GM23338 (cell line): ENCODE data around the gene FBXO8. TPM values are rescaled to one million over a fixed set of nuclear protein-coding genes. Genes with fewer than 3 reads are reported as not detected.

Source experiments
- ATAC-seq: fragments of 200-7000 bp; cut with Tn5 transposase; 3 replicates; pipeline ENCODE4 v1.9.1; 2020
- DNase-seq: peaks from one replicate; pipeline ENCODE4 v3.0.0-alpha.2; 2015; ENCODE audit warnings: low spot score
- H2AFZ ChIP-seq: fragments of 200-600 bp; sonication (generic); 2 replicates; pipeline ENCODE4 v1.8.0; 2016; ENCODE audit warnings: antibody characterized with exemption, mild to moderate bottlenecking, moderate library complexity
- H3F3A ChIP-seq: fragments of 200-600 bp; sonication (generic); replicated peaks from 2 replicates; pipeline ENCODE4 v1.8.0; 2017; ENCODE audit warnings: antibody characterized with exemption, mixed run types, low read depth
- H3K27ac ChIP-seq: fragments of 200-600 bp; sonication (generic); 2 replicates; pipeline ENCODE4 v1.6.1; 2016; ENCODE audit warnings: low read depth
- H3K27me3 ChIP-seq: fragments of 200-600 bp; sonication (generic); 2 replicates; pipeline ENCODE4 v1.8.0; 2016; ENCODE audit warnings: mild to moderate bottlenecking, mixed run types, moderate library complexity; ENCODE audit not compliant: insufficient read depth
- H3K36me3 ChIP-seq: fragments of 200-600 bp; sonication (generic); 2 replicates; pipeline ENCODE4 v1.8.0; 2016; ENCODE audit warnings: mild to moderate bottlenecking; ENCODE audit not compliant: insufficient read depth
- H3K4me1 ChIP-seq: fragments of 200-600 bp; sonication (generic); 2 replicates; pipeline ENCODE4 v1.8.0; 2016; ENCODE audit warnings: mild to moderate bottlenecking, moderate library complexity; ENCODE audit not compliant: insufficient read depth
- H3K4me2 ChIP-seq: fragments of 200-600 bp; sonication (generic); 2 replicates; pipeline ENCODE4 v1.7.1; 2017; ENCODE audit warnings: mixed run types
- H3K4me3 ChIP-seq: fragments of 200-600 bp; sonication (generic); 2 replicates; pipeline ENCODE4 v1.6.1; 2016; ENCODE audit warnings: mixed run types
- H3K79me2 ChIP-seq: fragments of 200-600 bp; sonication (generic); replicated peaks from 2 replicates; pipeline ENCODE4 v1.8.0; 2017; ENCODE audit warnings: mild to moderate bottlenecking; ENCODE audit not compliant: insufficient read depth
- H3K9me2 ChIP-seq: fragments of 200-600 bp; sonication (generic); 2 replicates; pipeline ENCODE4 v1.8.0; 2017; ENCODE audit not compliant: insufficient read depth
- H4K20me1 ChIP-seq: fragments of 200-600 bp; sonication (generic); replicated peaks from 2 replicates; pipeline ENCODE4 v1.8.0; 2017; ENCODE audit warnings: mild to moderate bottlenecking; ENCODE audit not compliant: insufficient read depth
- H3K27ac Mint-ChIP-seq: 2 replicates; pipeline ENCODE4 v1.8.0; 2020; ENCODE audit warnings: inconsistent platforms, mild to moderate bottlenecking, moderate library complexity, mixed read lengths
- H3K27me3 Mint-ChIP-seq: 3 replicates; pipeline ENCODE4 v1.8.0; 2022; ENCODE audit warnings: low read depth, mild to moderate bottlenecking, moderate library complexity, mixed read lengths, inconsistent platforms; ENCODE audit not compliant: insufficient read depth, poor library complexity
- H3K36me3 Mint-ChIP-seq: 3 replicates; pipeline ENCODE4 v1.8.0; 2021; ENCODE audit warnings: low read depth, mild to moderate bottlenecking, inconsistent platforms, moderate library complexity, mixed read lengths
- H3K4me1 Mint-ChIP-seq: 3 replicates; pipeline ENCODE4 v1.8.0; 2020; ENCODE audit warnings: mild to moderate bottlenecking, inconsistent platforms, mixed read lengths
- H3K4me3 Mint-ChIP-seq: 3 replicates; pipeline ENCODE4 v1.8.0; 2021; ENCODE audit warnings: moderate library complexity, mild to moderate bottlenecking, inconsistent platforms, mixed read lengths
- H3K9me3 Mint-ChIP-seq: 3 replicates; pipeline ENCODE4 v1.8.0; 2020; ENCODE audit warnings: moderate library complexity, mild to moderate bottlenecking, inconsistent platforms, mixed read lengths
- CREB1 ChIP-seq: fragments of 250-450 bp; sonication (Bioruptor Pico); IDR thresholded peaks from 2 replicates; pipeline ENCODE4 v1.5.0; 2020; ENCODE audit warnings: low read depth, mild to moderate bottlenecking, moderate library complexity
- CTCF ChIP-seq, 2 experiments: fragments of 200-600 bp in 1 of 2; sonication (generic) in 1 of 2; conservative IDR thresholded peaks; 2 replicates each; pipeline versions ENCODE4 v1.5.1 to v1.6.1; 2016 to 2017; ENCODE audit warnings: antibody characterized with exemption in 2 of 2, low read depth in 2 of 2, mild to moderate bottlenecking in 2 of 2, moderate library complexity in 1 of 2
- EZH2 ChIP-seq: fragments of 200-600 bp; sonication (generic); IDR thresholded peaks from one replicate; pipeline ENCODE4 v1.8.0; 2017; ENCODE audit warnings: antibody characterized with exemption, mild to moderate bottlenecking, low read depth; ENCODE audit not compliant: unreplicated experiment
- EZH2phosphoT487 ChIP-seq: fragments of 200-600 bp; sonication (generic); IDR thresholded peaks from one replicate; pipeline ENCODE4 v1.8.1; 2018; ENCODE audit warnings: antibody characterized with exemption; ENCODE audit not compliant: unreplicated experiment
- JUNB ChIP-seq: IDR thresholded peaks from one replicate; pipeline ENCODE4 v1.6.1; 2016; ENCODE audit warnings: antibody characterized with exemption; ENCODE audit not compliant: unreplicated experiment
- NANOG ChIP-seq: IDR thresholded peaks from 2 replicates; pipeline ENCODE4 v1.6.1; 2016; ENCODE audit warnings: antibody characterized with exemption, borderline replicate concordance
- POLR2AphosphoS5 ChIP-seq: IDR thresholded peaks from 2 replicates; pipeline ENCODE4 v1.6.1; 2016; ENCODE audit warnings: antibody characterized with exemption, low read depth
- STAT1 ChIP-seq: IDR thresholded peaks from one replicate; pipeline ENCODE4 v1.6.1; 2016; ENCODE audit warnings: antibody characterized with exemption; ENCODE audit not compliant: unreplicated experiment
- ZNF114 ChIP-seq: fragments of 250-450 bp; sonication (Bioruptor Pico); IDR thresholded peaks from 2 replicates; pipeline ENCODE4 v1.5.0; 2020; ENCODE audit warnings: mild to moderate bottlenecking, moderate library complexity
- ZNF462 ChIP-seq: fragments of 250-450 bp; sonication (Bioruptor Pico); IDR thresholded peaks from 2 replicates; pipeline ENCODE4 v1.5.0; 2020; ENCODE audit warnings: mild to moderate bottlenecking, moderate library complexity
- polyA plus RNA-seq: library from polyadenylated mRNA; unstranded; fragments of >200 nt; fragmentation: Nextera tagmentation; extraction: Ambion mirVana; gene quantifications from 2 replicates; pipeline ENCODE4 v1.2.1, GENCODE V29; 2016
- total RNA-seq: library from RNA; depleted of rRNA; stranded (reverse); fragments of >200 nt; shearing (Covaris generic); gene quantifications from 2 replicates; pipeline ENCODE4 v1.2.3, GENCODE V29; 2014
- TF ChIP-seq, protein P1 (sequence below): IDR thresholded peaks from 2 replicates; pipeline ENCODE4 v1.6.1; 2016; ENCODE audit warnings: antibody characterized with exemption

FBXO8 gene
- total and polyA plus RNA-seq, 2 experiments from 2014 or later: 5.8 to 7.9 TPM

DNA sequence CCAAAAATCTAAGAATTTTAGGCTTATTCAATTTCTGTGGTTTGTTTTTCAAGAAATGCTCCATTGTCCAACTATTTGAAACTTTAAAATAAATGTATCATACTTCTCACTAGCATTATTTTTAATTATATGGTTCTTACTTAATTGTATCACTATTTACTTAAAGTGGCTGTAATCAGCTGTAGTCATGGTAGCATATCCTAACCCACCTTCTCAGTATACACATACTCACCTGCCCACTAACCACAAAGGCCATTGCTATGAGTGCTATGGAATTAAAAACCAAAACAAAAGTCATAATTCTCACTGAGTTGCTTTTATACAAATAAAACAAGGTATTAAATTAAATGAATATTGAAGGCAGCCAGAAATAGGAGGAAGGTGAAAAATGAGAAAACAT is 5.0 kb downstream of the FBXO8 start (continued):
- TF ChIP-seq, protein P1, sequence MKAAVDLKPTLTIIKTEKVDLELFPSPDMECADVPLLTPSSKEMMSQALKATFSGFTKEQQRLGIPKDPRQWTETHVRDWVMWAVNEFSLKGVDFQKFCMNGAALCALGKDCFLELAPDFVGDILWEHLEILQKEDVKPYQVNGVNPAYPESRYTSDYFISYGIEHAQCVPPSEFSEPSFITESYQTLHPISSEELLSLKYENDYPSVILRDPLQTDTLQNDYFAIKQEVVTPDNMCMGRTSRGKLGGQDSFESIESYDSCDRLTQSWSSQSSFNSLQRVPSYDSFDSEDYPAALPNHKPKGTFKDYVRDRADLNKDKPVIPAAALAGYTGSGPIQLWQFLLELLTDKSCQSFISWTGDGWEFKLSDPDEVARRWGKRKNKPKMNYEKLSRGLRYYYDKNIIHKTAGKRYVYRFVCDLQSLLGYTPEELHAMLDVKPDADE: no peak
- no peak for TF ChIP-seq STAT1
- no peak for TF ChIP-seq CREB1 (CRISPR knock-in tag)
- no peak for TF ChIP-seq POLR2AphosphoS5
- no peak for TF ChIP-seq EZH2phosphoT487
- no peak for TF ChIP-seq NANOG
- no peak for TF ChIP-seq EZH2
- TF ChIP-seq ZNF114 (CRISPR knock-in tag): no peak
- no peak for TF ChIP-seq CTCF (conservative IDR thresholded peaks at IDR 0.05; ENCODE audit: low read depth in 2 of 2)

DNA sequence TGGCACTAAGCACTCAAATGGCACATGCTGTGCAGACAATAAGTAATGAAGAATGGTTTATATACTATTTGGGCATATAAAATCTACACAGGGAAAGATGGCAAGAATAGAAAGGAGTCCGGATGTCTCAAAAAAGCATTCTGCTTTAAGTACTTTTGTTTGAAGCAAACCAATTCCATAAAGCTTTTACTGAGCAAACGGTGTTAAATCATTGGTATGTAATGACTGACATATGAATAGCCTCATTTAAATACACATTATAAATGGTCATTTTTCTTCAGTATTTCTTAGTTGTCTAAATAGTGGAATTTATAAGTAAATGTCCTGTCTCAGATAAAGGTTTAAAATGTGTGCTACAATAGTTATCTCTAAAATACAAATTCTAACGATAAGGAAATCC is 6.0 kb downstream of the FBXO8 start:
- no peak overlapping the region for H3K27ac Mint-ChIP-seq
- no peaks in the 10 kb centered on the region for H3K9me3 Mint-ChIP-seq
- no peaks in the 10 kb centered on the region for H3K27me3 Mint-ChIP-seq
- Histone ChIP-seq H3K36me3 (no peaks in the 10 kb centered on the region), H3K4me2 (no peak overlapping the region), H3K27me3 (no peaks in the 10 kb centered on the region), H3K27ac (no peak overlapping the region), H3K9me2 (no peaks in the 10 kb centered on the region), H4K20me1 (no peaks in the 10 kb centered on the region; the same call in 1 of the 2 replicates), H3F3A (no peaks in the 10 kb centered on the region), H2AFZ (no peak overlapping the region), H3K4me1 (no peaks in the 10 kb centered on the region), H3K79me2 (no peaks in the 10 kb centered on the region; the same call in 1 of the 2 replicates), H3K4me3 (no peak overlapping the region)
- DNase-seq (no peak), ATAC-seq (no peak)
- H3K4me3 Mint-ChIP-seq: no peak overlapping the region
- H3K4me1 Mint-ChIP-seq: no peaks in the 10 kb centered on the region
- no peaks in the 10 kb centered on the region for H3K36me3 Mint-ChIP-seq
- TF ChIP-seq CTCF (conservative IDR thresholded peaks at IDR 0.05; ENCODE audit: low read depth in 2 of 2) (no peak), NANOG (no peak), STAT1 (no peak), ZNF114 (CRISPR knock-in tag) (no peak), JUNB (no peak), ZNF462 (CRISPR knock-in tag) (no peak), EZH2 (no peak), POLR2AphosphoS5 (no peak)
- TF ChIP-seq, protein P1: no peak
